NCI-H2171 treated with DMSO at 0.1 percent for 48 hours (cell line): ENCODE results near the gene PSORS1C2.

Experiments used
- DNase-seq: peaks from one replicate; lab custom pipeline; 2025; lab: John Stamatoyannopoulos, UW

PSORS1C2 gene

GRCh38 chr6:31139599-31139998, 733 bp upstream of the PSORS1C2 start:
- no peak for DNase-seq

DNA sequence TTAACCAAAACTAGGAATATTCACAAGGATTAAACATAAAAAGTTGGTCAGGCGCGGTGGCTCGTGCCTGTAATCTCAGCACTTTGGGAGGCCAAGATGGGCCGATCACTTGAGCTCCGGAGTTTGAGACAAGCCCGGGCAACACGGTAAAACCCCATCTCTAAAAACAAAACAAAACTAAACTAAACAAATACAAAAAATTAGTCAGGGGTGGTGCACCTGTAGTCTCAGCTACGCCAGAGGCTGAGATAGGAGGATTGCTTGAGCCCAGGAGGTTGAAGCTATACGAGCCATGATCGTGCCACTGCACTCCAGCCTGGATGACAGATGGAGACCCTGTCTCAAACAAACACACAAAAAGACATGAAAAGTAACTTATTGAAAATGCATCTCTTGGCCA, 3.2 kb downstream of the PSORS1C2 start:
- DNase-seq: no peak

DNA sequence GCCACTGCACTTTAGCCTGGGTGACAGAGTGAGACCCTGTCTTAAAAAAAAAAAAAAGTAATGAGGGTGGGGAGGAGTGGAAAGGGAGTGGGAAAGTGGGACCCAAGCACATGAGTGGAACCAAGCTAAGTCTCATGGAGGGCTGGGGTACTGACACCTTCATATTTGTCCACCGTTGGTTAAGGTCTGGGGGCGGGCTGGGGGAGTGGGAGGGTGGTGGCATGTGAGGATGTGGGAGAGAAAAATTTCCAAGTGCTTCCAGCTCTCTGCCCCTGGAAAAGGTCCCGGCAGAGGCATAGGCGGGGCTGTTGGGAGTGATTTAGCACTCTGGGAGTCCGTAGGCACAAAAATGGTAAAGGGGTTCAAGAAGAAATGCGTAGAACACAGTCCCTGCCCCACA, 6.1 kb downstream of the PSORS1C2 start:
- DNase-seq: no peak

- DNase-seq: no peak
Observed at GRCh38 chr6:31131595-31131994, 7.3 kb downstream of the PSORS1C2 start.

DNA sequence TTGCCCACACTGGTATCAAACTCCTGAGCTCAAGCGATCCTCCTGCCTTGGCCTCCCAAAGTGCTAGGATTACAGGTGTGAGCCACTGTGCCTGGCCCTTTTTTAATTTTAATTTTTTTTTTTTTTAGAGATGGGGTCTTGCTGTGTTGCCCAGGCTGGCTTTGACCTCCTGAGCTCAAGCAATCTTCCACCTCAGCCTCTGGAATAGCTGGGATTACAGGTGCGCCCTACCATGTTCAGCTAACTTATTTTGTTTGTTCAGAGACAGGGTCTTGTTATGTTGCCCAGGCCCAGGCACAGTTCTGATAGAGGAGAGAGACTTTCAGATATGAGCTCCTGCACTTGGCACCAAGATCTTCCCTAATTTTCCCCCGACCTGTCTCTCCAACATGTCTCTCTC, 8.1 kb downstream of the PSORS1C2 start:
- no peak for DNase-seq

- DNase-seq: no peak
Observed at GRCh38 chr6:31129130-31129529, 9.7 kb downstream of the PSORS1C2 start.

DNA sequence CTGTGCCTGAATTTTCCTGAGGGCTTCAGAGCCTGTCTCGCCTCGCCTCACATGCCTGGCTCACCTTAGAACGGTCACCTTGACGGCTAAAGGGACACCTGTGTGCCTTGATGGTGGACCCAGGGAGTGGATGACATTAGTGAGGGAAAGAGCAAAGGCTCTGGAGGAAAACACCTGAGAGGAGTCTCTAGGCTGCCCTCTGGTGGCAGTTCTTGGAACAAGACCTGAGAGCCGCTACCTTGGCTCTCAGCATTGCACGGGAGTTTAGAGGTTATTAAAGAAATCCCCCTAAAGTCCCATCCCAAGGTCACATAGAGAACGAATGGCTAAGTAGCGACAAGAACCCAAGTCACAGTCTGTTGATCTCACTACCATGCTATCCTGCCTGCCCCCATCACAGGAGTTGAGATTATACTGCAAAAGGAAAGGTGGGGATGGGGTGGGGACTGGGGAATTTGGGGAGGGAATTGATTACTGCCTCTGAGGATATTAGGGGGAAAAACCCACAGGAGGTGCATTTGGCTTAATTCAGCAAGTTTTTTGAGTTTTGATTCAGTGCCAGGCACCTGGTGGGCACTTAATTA, 10.7 kb downstream of the PSORS1C2 start:
- peak; percentile 49 for DNase-seq

GRCh38 chr6:31126396-31127175, 12.3 kb downstream of the PSORS1C2 start:
- no peak for DNase-seq

- DNase-seq: no peak
Observed at GRCh38 chr6:31125586-31126363, 13.1 kb downstream of the PSORS1C2 start.

DNA sequence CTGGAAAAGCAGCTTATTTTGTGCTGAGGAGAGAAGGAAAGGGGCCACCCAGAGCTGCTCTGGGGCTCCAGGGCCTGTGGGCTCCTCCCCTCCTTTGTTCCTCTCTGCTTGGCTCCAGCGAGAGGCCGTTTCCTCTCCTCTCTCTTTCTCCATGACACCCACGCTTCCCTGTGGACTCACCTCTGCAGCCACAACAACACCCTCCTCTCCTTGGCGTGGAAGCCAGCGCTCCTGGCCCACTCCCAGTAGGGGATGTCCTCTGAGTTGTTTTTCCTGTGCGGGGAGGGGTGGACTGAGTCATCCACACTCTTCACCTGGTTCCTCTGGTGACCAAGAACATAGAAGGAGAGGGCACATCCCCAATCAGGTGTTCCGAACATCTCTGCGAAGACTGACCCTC, 13.7 kb downstream of the PSORS1C2 start:
- DNase-seq: no peak

DNA sequence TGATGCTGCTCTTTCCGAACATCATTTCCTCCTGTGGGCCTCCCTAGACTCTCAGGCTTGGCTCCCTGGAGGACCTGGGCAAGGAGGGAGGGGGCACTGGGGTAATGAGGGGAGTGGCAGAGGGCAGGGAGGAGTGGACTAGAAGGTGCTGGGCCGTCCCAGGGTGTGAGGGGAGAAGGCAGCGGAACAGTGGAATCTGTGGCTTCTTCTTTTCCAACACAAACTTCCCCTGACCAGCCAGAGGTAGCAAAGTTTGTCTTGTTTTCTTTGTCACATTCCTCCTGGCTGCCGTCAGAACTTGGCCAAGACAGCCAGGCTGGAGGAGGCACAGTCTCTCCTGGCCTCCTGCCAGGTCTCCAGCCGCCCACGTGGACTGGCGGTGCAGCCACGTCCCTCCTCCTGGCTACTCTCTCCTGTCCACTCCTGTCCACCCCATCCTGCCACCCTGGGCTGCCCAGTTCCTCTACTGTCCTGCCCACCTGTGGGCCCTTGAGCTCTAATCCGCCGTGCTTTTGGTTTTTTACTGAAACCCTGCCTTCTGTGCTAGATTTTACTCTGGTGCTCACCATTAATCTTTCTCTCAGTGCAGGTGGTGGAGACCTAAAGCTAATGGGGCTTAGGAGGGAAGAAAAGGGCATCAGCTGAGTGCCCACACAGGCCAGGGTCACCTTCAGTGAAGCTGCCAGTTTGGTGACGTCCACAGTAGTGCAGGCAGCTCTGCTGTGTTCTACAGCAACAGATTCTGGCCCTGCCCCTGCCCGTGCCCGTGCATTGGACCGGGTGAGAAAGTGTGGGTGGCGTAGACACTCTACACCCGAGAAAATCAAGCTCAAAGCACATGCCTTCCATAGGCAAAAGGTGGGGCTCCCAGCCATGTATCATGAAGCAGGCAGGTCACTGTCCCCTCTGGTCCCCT, 15.8 kb downstream of the PSORS1C2 start:
- DNase-seq: no peak

GRCh38 chr6:31121131-31121790, 17.6 kb downstream of the PSORS1C2 start:
- DNase-seq: no peak

- DNase-seq: no peak
Observed at GRCh38 chr6:31120151-31120915, 18.5 kb downstream of the PSORS1C2 start, which contains the start of gene CDSN. TSS of gene CDSN (minus strand) at chr6:31120446. CDS start at chr6:31120419, 27 bp downstream.

DNA sequence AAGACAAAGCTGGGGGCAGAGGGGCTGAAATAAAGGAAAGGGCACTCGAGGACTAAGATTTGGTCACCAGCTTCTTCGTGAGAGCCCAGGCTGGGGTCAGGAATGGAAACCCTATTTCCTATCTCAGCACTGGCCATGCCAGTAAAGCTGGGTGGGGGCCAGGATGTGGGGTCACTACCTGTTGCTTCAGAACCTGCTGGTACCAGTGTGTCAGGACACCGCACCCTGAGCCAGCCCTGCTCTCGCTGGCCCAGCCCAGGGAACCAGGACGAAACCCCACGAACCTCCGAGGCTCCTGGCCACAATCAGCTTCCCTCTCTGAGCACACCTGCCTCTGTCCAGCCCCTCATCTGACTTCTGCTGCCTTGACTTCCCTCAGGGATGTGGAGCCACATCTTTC, 20.7 kb downstream of the PSORS1C2 start:
- no peak for DNase-seq

- no peak for DNase-seq
Observed at GRCh38 chr6:31116661-31117385, 22.0 kb downstream of the PSORS1C2 start.

DNA sequence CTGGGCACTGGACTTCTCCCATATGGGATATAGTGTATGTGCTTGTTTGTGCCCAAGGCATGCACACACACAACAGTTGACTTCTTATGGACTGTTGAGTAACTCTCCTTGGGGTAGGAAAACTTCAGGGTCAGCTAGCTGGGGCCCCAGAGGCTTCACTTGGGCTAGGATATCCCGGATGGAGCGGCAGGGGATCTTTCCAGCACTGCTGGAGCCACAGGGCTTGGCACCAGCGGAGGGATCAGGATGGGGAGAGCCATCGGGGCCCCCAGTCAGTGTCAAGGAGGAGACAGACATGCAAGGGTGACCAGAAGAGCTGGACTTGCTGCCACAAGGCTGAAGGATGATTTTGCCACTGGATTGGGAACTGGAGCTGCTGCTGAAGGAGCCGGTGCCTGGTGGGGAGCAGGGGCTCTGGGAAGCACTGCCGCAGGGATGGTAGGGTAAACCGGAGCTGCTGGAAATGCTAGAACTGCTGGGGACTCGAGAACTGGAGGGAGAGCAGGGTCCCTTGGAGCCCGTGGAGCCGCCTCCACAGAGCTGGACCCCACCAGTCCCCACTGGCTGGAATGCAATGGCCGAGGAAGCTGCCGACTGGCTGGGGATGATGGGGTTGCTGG, 22.8 kb downstream of the PSORS1C2 start:
- no peak for DNase-seq

GRCh38 chr6:31114970-31115849, 23.7 kb downstream of the PSORS1C2 start:
- no peak for DNase-seq

GRCh38 chr6:31114541-31114878, 24.4 kb downstream of the PSORS1C2 start, which contains the start of gene PSORS1C1:
TSS of gene PSORS1C1 (plus strand) at chr6:31114800. CDS start at chr6:31129633, 14,833 bp downstream.
- DNase-seq: no peak
